GM19372 (cell line): ENCODE results near the gene RPP40.
"Not testable (repeated sequence)": the region's sequence is repeated elsewhere in the genome, so short reads cannot be mapped to it uniquely, and the experiment has no call there.

ENCODE experiments used
- ATAC-seq: cut with Tn5 transposase; IDR thresholded peaks from one replicate; pipeline ENCODE4 v1.9.1; 2021; ENCODE audit warnings: mild to moderate bottlenecking, low read depth, moderate library complexity; ENCODE audit not compliant: unreplicated experiment

Gene RPP40

GRCh38 chr6:5020142-5020541 is 16.3 kb upstream of the RPP40 start:
- no peak for ATAC-seq

- ATAC-seq = no peak
Observed at GRCh38 chr6:5014072-5014561, 10.3 kb upstream of the RPP40 start.

- no peak for ATAC-seq
Observed at GRCh38 chr6:5012519-5012918, 8.7 kb upstream of the RPP40 start.

GRCh38 chr6:5011346-5011745 is 7.5 kb upstream of the RPP40 start:
- ATAC-seq = no peak

- ATAC-seq = no peak
Observed at GRCh38 chr6:5007531-5007930, 3.7 kb upstream of the RPP40 start.

- no peak for ATAC-seq
Observed at GRCh38 chr6:5006222-5006621, 2.4 kb upstream of the RPP40 start.

GRCh38 chr6:5005038-5005433 is 1.2 kb upstream of the RPP40 start:
- ATAC-seq = not testable (repeated sequence)

- no peak for ATAC-seq
Observed at GRCh38 chr6:5004373-5005037, 668 bp upstream of the RPP40 start.

- no peak for ATAC-seq
Observed at GRCh38 chr6:4999586-4999985, 4.3 kb downstream of the RPP40 start.

GRCh38 chr6:4997862-4998261 is 6.0 kb downstream of the RPP40 start:
- no peak for ATAC-seq

GRCh38 chr6:4994741-4995140 is 9.1 kb downstream of the RPP40 start:
- no peak for ATAC-seq

- no peak for ATAC-seq
Observed at GRCh38 chr6:4987432-4987831, 16.4 kb downstream of the RPP40 start.

- no peak for ATAC-seq
Observed at GRCh38 chr6:4986999-4987398, 16.8 kb downstream of the RPP40 start.

GRCh38 chr6:4983322-4983721 is 20.5 kb downstream of the RPP40 start:
- no peak for ATAC-seq

GRCh38 chr6:4981761-4982160 is 22.1 kb downstream of the RPP40 start:
- ATAC-seq = no peak

- no peak for ATAC-seq
Observed at GRCh38 chr6:4979426-4979825, 24.4 kb downstream of the RPP40 start.

GRCh38 chr6:4977468-4977867 is 26.4 kb downstream of the RPP40 start:
- ATAC-seq = no peak

GRCh38 chr6:4975506-4975905 is 28.3 kb downstream of the RPP40 start:
- ATAC-seq = no peak

GRCh38 chr6:4974962-4975361 is 28.9 kb downstream of the RPP40 start:
- no peak for ATAC-seq

GRCh38 chr6:4973982-4974745 is 29.7 kb downstream of the RPP40 start:
- ATAC-seq = no peak

- ATAC-seq = no peak
Observed at GRCh38 chr6:4973415-4973814, 30.4 kb downstream of the RPP40 start.

- no peak for ATAC-seq
Observed at GRCh38 chr6:4972438-4972837, 31.4 kb downstream of the RPP40 start.
